ENCODE results near the gene RTP3.

RTP3 gene

DNA sequence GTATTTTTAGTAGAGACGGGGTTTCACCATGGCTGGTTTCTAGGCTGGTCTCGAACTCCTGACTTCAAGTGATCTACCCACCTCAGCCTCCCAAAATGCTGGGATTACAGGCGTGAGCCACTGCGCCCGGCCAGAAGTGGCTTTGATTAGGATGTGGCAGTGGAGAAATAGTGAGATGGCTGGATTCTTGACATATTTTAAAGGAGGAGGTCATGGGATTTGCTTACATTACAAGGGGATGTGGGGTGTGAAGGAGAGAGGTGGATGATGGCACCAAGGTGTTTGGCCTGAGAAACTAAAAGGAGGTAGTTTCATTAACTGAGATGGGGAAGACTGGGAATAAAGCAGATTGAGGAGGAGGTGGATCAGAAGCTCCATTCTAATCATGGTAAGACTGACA, 18.1 kb upstream of the RTP3 start:
- no peak for TF ChIP-seq ZFX (IDR thresholded peaks at IDR 0.05)
- no peak overlapping the region for H3K27ac ChIP-seq

DNA sequence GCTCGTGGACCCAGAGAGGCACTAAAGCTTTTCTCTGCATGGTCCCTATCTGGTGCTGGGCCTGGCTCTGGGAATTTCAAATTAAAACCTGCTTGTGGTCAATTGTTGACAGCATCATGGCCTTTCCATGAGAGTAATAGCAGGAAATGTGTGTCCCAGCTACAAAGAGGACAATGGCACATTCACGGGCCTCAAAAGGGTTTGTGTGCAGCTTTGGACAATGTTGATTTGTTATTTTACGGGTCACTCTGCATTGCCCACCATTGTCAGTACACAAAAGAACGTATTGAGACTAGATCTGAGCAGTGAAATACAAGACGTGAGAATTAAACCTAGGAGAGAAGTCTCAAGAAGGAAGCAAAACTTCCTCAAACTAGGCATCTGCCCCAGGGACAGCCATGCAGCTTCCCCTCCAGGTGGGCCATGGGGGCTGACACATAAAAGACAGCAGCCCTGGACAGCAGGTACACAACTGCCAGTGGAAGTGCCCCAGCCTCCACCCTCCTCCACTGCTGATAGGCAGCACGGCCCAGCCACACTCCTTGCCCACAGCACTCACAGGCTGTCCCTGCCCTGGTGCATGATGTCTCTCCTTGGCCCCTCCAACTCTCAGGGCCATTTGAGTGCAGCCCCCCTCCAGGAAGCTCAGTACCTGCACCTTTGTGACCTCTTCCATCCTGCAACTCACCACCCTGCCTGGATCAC, 17.1 kb upstream of the RTP3 start:
- TF ChIP-seq, protein P1, sequence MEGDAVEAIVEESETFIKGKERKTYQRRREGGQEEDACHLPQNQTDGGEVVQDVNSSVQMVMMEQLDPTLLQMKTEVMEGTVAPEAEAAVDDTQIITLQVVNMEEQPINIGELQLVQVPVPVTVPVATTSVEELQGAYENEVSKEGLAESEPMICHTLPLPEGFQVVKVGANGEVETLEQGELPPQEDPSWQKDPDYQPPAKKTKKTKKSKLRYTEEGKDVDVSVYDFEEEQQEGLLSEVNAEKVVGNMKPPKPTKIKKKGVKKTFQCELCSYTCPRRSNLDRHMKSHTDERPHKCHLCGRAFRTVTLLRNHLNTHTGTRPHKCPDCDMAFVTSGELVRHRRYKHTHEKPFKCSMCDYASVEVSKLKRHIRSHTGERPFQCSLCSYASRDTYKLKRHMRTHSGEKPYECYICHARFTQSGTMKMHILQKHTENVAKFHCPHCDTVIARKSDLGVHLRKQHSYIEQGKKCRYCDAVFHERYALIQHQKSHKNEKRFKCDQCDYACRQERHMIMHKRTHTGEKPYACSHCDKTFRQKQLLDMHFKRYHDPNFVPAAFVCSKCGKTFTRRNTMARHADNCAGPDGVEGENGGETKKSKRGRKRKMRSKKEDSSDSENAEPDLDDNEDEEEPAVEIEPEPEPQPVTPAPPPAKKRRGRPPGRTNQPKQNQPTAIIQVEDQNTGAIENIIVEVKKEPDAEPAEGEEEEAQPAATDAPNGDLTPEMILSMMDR (conservative IDR thresholded peaks at IDR 0.05) = no peak
- TF ChIP-seq ZFX (IDR thresholded peaks at IDR 0.05) = no peak
- H3K27ac ChIP-seq = no peak overlapping the region

GRCh38 chr3:46481636-46482035, 16.1 kb upstream of the RTP3 start:
- TF ChIP-seq, protein P1 (conservative IDR thresholded peaks at IDR 0.05) = no peak
- no peak for TF ChIP-seq ZFX (IDR thresholded peaks at IDR 0.05)
- H3K27ac ChIP-seq = no peak overlapping the region

- TF ChIP-seq ZFX (IDR thresholded peaks at IDR 0.05) = no peak
- TF ChIP-seq, protein P1 (conservative IDR thresholded peaks at IDR 0.05) = no peak
- no peak overlapping the region for H3K27ac ChIP-seq
Observed at GRCh38 chr3:46482632-46483350, 15.0 kb upstream of the RTP3 start.

GRCh38 chr3:46483825-46484224, 14.0 kb upstream of the RTP3 start:
- no peak for TF ChIP-seq ZFX (IDR thresholded peaks at IDR 0.05)
- TF ChIP-seq, protein P1 (conservative IDR thresholded peaks at IDR 0.05) = no peak
- no peak overlapping the region for H3K27ac ChIP-seq

DNA sequence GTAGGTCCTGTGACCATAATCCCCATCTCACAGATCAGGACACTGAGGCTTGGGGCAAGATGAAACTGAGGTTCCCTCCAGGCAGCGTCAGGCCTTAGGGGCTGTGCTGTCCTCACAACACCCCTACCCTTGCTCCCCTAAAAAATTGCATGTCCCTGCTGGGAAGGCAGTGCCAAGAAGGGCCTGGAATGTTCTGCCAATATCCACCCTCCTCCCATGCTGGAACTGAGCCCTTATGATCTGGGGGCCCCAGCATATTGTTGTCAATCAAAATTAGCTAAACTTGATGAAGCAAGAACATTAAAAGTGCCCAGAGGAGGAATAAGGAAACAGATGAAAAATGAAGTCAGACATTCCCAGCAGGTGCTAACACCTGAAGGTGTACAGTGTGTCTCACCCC, 13.4 kb upstream of the RTP3 start:
- H3K27ac ChIP-seq = no peak overlapping the region
- TF ChIP-seq, protein P1 (conservative IDR thresholded peaks at IDR 0.05) = no peak
- TF ChIP-seq ZFX (IDR thresholded peaks at IDR 0.05) = no peak

DNA sequence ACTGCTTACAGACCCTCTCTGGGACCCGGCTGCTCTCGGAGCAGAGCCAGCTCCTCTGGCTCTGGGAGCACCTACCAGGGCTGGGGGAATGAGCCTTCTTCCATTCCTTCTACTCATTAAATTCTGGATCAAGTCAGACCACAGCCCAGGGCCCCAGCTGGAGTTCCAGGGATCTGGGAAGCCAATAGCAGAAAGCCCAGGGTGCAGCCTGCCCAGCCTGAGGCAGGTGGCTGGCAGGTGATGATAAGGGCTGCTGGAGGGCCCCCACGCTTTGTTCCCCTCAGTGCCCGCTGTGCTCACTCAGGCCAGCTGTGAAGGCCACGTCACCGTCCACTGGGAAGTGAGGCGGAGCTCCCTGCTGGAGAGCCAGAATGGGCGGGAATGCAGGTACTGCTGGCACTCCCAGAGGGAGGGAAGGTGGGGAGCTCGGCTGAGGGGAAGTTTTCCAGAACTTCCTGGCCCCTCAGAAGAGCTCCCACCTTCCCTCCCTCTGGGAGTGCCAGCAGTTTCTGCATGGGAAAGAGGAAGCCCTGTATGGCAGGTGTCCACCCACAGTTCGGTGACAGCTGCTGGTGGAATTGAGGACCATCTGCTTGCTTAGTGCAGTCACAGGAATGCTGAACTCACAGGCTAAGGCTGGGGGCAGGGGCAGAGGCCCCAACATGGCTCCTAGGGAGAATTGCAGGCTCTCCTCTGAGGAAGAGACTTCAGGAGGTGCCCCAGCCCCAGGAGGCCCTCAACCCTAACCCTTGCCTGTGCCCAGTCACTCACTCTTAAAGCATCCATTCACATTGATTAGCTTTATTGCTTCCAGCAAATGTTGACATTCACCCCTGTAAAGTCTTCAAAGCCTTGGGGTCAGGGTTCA, 12.6 kb upstream of the RTP3 start:
- TF ChIP-seq, protein P1 (conservative IDR thresholded peaks at IDR 0.05) = no peak
- no peak for TF ChIP-seq ZFX (IDR thresholded peaks at IDR 0.05)

More for the DNA sequence above, 12.6 kb upstream of the RTP3 start:
- no peak overlapping the region for H3K27ac ChIP-seq

Measured in C4-2B (cell line).